ENCODE results near the gene AMBP.

The AMBP gene

GRCh38 chr9:114078021-114078780 is at the start of gene AMBP:
Gene AMBP, minus strand, starts transcription at chr9:114078300. Its CDS starts 91 bp downstream, at chr9:114078209.
- no peak for DNase-seq

- DNase-seq, result no peak
Observed at GRCh38 chr9:114126247-114127060, 48.4 kb upstream of the AMBP start.

GRCh38 chr9:114125476-114126013 is 47.4 kb upstream of the AMBP start:
- DNase-seq, result no peak

- no peak for DNase-seq
Observed at GRCh38 chr9:114124666-114125475, 46.8 kb upstream of the AMBP start.

- no peak for DNase-seq
Observed at GRCh38 chr9:114124138-114124537, 46.0 kb upstream of the AMBP start.

- DNase-seq, result no peak
Observed at GRCh38 chr9:114123031-114123977, 45.2 kb upstream of the AMBP start.

GRCh38 chr9:114122136-114123027 is 44.3 kb upstream of the AMBP start:
- DNase-seq, result no peak

GRCh38 chr9:114121227-114122135 is 43.4 kb upstream of the AMBP start:
- DNase-seq, result no peak

- no peak for DNase-seq
Observed at GRCh38 chr9:114120192-114121014, 42.3 kb upstream of the AMBP start.

GRCh38 chr9:114119242-114120191 is 41.4 kb upstream of the AMBP start:
- no peak for DNase-seq

- DNase-seq, result no peak
Observed at GRCh38 chr9:114117996-114118830, 40.1 kb upstream of the AMBP start.

- no peak for DNase-seq
Observed at GRCh38 chr9:114117614-114117995, 39.5 kb upstream of the AMBP start.

- DNase-seq, result no peak
Observed at GRCh38 chr9:114116126-114116747, 38.1 kb upstream of the AMBP start.

GRCh38 chr9:114115654-114116125 is 37.6 kb upstream of the AMBP start:
- DNase-seq, result no peak

- DNase-seq, result no peak
Observed at GRCh38 chr9:114114364-114114763, 36.3 kb upstream of the AMBP start.

Measured in SIG-M5 (cell line).